Measurements from ENCODE around the gene RCC1. TPM values are rescaled to one million over a fixed set of nuclear protein-coding genes. Genes with fewer than 3 reads are reported as not detected.
"Not testable (repeated sequence)": the region's sequence is repeated elsewhere in the genome, so short reads cannot be mapped to it uniquely, and the experiment has no call there.

The RCC1 gene
- total RNA-seq, 1 donor from 2014 or later: 35.1 TPM

- DNase-seq (ENCODE audit: low spot score): no peak
Measured at GRCh38 chr1:28548318-28548717, 42.5 kb downstream of the RCC1 start.

GRCh38 chr1:28551381-28551780, 45.5 kb downstream of the RCC1 start:
- DNase-seq (ENCODE audit: low spot score): no peak

- peak; percentile 98 for DNase-seq (ENCODE audit: low spot score)
Measured at GRCh38 chr1:28552758-28553663, 47.2 kb downstream of the RCC1 start, which contains the start of gene TRNAU1AP. TRNAU1AP (plus strand) TSS chr1:28553085; CDS start chr1:28553111, 26 bp downstream.

- no peak for DNase-seq (ENCODE audit: low spot score)
Measured at GRCh38 chr1:28560886-28561285, 55.0 kb downstream of the RCC1 start.

- no peak for DNase-seq (ENCODE audit: low spot score)
Measured at GRCh38 chr1:28564310-28564709, 58.5 kb downstream of the RCC1 start.

- DNase-seq (ENCODE audit: low spot score): no peak
Measured at GRCh38 chr1:28565040-28565439, 59.2 kb downstream of the RCC1 start.

- DNase-seq (ENCODE audit: low spot score): no peak
Measured at GRCh38 chr1:28565726-28566125, 59.9 kb downstream of the RCC1 start.

- DNase-seq (ENCODE audit: low spot score): no peak
Measured at GRCh38 chr1:28566931-28567330, 61.1 kb downstream of the RCC1 start.

GRCh38 chr1:28571911-28572310, 66.1 kb downstream of the RCC1 start:
- no peak for DNase-seq (ENCODE audit: low spot score)

- not testable (repeated sequence) for DNase-seq (ENCODE audit: low spot score)
Measured at GRCh38 chr1:28572891-28573290, 67.0 kb downstream of the RCC1 start.

GRCh38 chr1:28573564-28573963, 67.7 kb downstream of the RCC1 start:
- DNase-seq (ENCODE audit: low spot score): no peak

- no peak for DNase-seq (ENCODE audit: low spot score)
Measured at GRCh38 chr1:28577052-28577678, 71.3 kb downstream of the RCC1 start.

GRCh38 chr1:28577738-28578536, 72.1 kb downstream of the RCC1 start:
- no peak for DNase-seq (ENCODE audit: low spot score)

- no peak for DNase-seq (ENCODE audit: low spot score)
Measured at GRCh38 chr1:28578696-28579218, 72.9 kb downstream of the RCC1 start.

GRCh38 chr1:28579401-28579800, 73.6 kb downstream of the RCC1 start:
- DNase-seq (ENCODE audit: low spot score): no peak

- DNase-seq (ENCODE audit: low spot score): no peak
Measured at GRCh38 chr1:28580722-28581530, 75.1 kb downstream of the RCC1 start.

GRCh38 chr1:28581531-28582247, 75.8 kb downstream of the RCC1 start:
- peak; percentile 97 for DNase-seq (ENCODE audit: low spot score)

- DNase-seq (ENCODE audit: low spot score): no peak
Measured at GRCh38 chr1:28582248-28582615, 76.4 kb downstream of the RCC1 start.

GRCh38 chr1:28586585-28587391, 80.9 kb downstream of the RCC1 start:
- DNase-seq (ENCODE audit: low spot score): not testable (repeated sequence)

Measured in ureter (tissue), 1 donor.